ENCODE measurements around the gene CARM1.

The CARM1 gene

GRCh38 chr19:10918359-10918758 lies 47.0 kb downstream of the CARM1 start:
- no peak for TF ChIP-seq CTCF (IDR thresholded peaks at IDR 0.05; ENCODE audit: control extremely low read depth, extremely low read depth, low read depth, missing control alignments)
- CTCF ChIA-PET, result interaction anchor here (1.4 to 1.5 kb wide), 3 partner anchors 18 to 31 kb away, joined by 4 to 7 read pairs (median 6); no protein-coding TSS in a partner anchor
- POLR2A ChIA-PET, result interaction anchor here (1.2 to 1.4 kb wide), 3 partner anchors 9 to 41 kb away, joined by 3 read pairs; no protein-coding TSS in a partner anchor
- no peak for DNase-seq (ENCODE audit: extremely low spot score)

GRCh38 chr19:10919352-10920287 lies 48.3 kb downstream of the CARM1 start:
- no peak for TF ChIP-seq CTCF (IDR thresholded peaks at IDR 0.05; ENCODE audit: control extremely low read depth, extremely low read depth, low read depth, missing control alignments)
- ChIA-PET POLR2A (interaction anchor here (1.2 to 1.4 kb wide), 2 partner anchors 31 to 42 kb away, joined by 3 read pairs; no protein-coding TSS in a partner anchor), CTCF (interaction anchor here (0.8 to 1.4 kb wide), 4 partner anchors 22 to 47 kb away, joined by 3 to 4 read pairs (median 3); no protein-coding TSS in a partner anchor)
- no peak for DNase-seq (ENCODE audit: extremely low spot score)

- ChIA-PET POLR2A (no interaction called here), CTCF (no interaction called here)
- no peak for TF ChIP-seq CTCF (IDR thresholded peaks at IDR 0.05; ENCODE audit: control extremely low read depth, extremely low read depth, low read depth, missing control alignments)
- DNase-seq (ENCODE audit: extremely low spot score), result no peak
These were observed 48.9 kb downstream of the CARM1 start for GRCh38 chr19:10920288-10920655.

- TF ChIP-seq CTCF (IDR thresholded peaks at IDR 0.05; ENCODE audit: control extremely low read depth, extremely low read depth, low read depth, missing control alignments), result no peak
- no peak for DNase-seq (ENCODE audit: extremely low spot score)
- ChIA-PET POLR2A (no interaction called here), CTCF (no interaction called here)
These were observed 49.4 kb downstream of the CARM1 start for GRCh38 chr19:10920781-10921180.

GRCh38 chr19:10921199-10921909 lies 50.0 kb downstream of the CARM1 start:
- ChIA-PET POLR2A (no interaction called here), CTCF (interaction anchor here (1.2 kb wide), 1 partner anchor 16 kb away, joined by 3 read pairs; no protein-coding TSS in a partner anchor)
- TF ChIP-seq CTCF (IDR thresholded peaks at IDR 0.05; ENCODE audit: control extremely low read depth, extremely low read depth, low read depth, missing control alignments), result no peak
- DNase-seq (ENCODE audit: extremely low spot score), result no peak

GRCh38 chr19:10921910-10922637 lies 50.7 kb downstream of the CARM1 start:
- TF ChIP-seq CTCF (IDR thresholded peaks at IDR 0.05; ENCODE audit: control extremely low read depth, extremely low read depth, low read depth, missing control alignments), result no peak
- CTCF ChIA-PET, result interaction anchor here (1.0 to 1.2 kb wide), 2 partner anchors 15 to 20 kb away, joined by 3 to 4 read pairs; no protein-coding TSS in a partner anchor
- POLR2A ChIA-PET, result no interaction called here
- no peak for DNase-seq (ENCODE audit: extremely low spot score)
